ENCODE results near the gene AFF1.

DNA sequence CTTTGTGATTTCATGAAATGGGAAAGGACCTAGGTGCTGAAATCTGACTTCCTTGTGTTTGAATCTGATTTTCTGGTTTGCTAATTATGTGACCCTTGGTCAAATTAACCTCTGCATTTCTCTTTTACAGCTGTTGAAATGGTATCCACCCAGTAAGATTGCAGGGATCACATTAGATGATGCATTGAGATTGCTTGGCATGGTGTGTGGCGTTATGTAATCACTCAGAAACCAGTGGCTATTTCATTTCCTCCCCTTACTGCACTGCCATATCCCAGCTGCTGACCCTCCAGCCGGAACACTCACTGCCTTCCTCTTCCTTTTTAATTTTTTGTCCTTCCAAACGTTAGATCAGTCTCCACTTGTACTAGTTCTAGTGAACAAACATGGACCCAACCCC lies 206.6 kb downstream of the AFF1 start:
- TF ChIP-seq, protein P1, sequence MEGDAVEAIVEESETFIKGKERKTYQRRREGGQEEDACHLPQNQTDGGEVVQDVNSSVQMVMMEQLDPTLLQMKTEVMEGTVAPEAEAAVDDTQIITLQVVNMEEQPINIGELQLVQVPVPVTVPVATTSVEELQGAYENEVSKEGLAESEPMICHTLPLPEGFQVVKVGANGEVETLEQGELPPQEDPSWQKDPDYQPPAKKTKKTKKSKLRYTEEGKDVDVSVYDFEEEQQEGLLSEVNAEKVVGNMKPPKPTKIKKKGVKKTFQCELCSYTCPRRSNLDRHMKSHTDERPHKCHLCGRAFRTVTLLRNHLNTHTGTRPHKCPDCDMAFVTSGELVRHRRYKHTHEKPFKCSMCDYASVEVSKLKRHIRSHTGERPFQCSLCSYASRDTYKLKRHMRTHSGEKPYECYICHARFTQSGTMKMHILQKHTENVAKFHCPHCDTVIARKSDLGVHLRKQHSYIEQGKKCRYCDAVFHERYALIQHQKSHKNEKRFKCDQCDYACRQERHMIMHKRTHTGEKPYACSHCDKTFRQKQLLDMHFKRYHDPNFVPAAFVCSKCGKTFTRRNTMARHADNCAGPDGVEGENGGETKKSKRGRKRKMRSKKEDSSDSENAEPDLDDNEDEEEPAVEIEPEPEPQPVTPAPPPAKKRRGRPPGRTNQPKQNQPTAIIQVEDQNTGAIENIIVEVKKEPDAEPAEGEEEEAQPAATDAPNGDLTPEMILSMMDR (conservative IDR thresholded peaks at IDR 0.05 in 1 of 2, IDR thresholded peaks at IDR 0.05 in 1 of 2; ENCODE audit: extremely low read depth in 1 of 2, insufficient read depth in 1 of 2, low read depth in 1 of 2, low read length in 2 of 2): no peak
- TF ChIP-seq EZH2 (IDR thresholded peaks at IDR 0.05; ENCODE audit: borderline replicate concordance, low read length): no peak

Data from mammary epithelial cell (primary cell).